ENCODE results near the gene CD80. TPM values are rescaled to one million over a fixed set of nuclear protein-coding genes. Genes with fewer than 3 reads are reported as not detected.

Gene CD80
- total RNA-seq, 1 donor from 2014 or later: 7.9 TPM

DNA sequence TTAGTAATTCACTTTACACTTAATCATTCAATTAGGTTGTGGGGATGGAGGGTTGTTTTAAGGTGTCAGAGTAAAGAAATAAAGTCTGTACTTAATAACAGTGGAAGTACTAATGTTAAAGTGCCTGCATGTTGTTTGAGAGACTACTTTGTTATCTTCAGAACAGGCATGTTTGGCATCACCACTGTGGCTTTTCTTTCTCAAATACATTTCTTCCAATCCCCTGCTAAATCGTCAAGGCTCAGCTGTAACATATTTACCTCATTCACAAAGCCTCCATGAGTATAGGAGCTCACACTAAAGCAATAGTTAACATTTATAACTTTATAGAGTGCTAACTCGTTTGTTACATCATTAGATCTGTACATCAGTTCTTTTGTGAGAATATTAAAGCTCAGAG lies 58.5 kb downstream of the CD80 start:
- Histone ChIP-seq H3K27me3 (no peaks in the 10 kb centered on the region), H3K4me1 (peaks cover 25% of the 10 kb centered on the region), H3K27ac (no peak overlapping the region), H3K36me3 (peaks cover 25% of the 10 kb centered on the region), H3K9me3 (no peaks in the 10 kb centered on the region), H3K4me3 (peak overlapping the region; percentile 6)
- TF ChIP-seq CTCF (IDR thresholded peaks at IDR 0.05): no peak
- no peak for ATAC-seq
- intact Hi-C loops (cut with DNase I): no loop called here
- no peak for DNase-seq

DNA sequence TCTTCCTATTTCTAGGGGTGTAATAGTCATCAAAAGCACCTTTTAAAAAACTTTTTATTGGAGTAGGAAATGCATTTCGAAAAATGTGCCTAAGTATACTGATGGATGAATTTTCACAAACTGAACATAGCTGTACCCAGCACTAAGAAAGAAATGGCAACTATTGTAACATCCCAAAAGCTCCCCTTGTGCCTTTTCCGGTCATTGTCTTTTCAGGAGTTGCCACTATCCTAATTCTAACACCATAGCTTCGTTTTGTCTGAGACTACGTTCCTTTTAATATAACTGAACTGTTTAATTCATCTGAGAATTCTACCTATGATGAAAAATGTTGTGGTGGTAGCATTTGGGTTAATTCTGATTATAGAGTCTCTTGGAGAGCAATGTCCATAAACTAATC lies 59.1 kb downstream of the CD80 start:
- H3K27me3 ChIP-seq: no peaks in the 10 kb centered on the region
- H3K9me3 ChIP-seq: no peaks in the 10 kb centered on the region
- TF ChIP-seq CTCF (IDR thresholded peaks at IDR 0.05): no peak
- ATAC-seq: no peak
- peaks cover 25% of the 10 kb centered on the region for H3K4me1 ChIP-seq
- H3K4me3 ChIP-seq: peak overlapping the region; percentile 91
- intact Hi-C loops (cut with DNase I): no loop called here
- peaks cover 19% of the 10 kb centered on the region for H3K36me3 ChIP-seq
- DNase-seq: no peak
- no peak overlapping the region for H3K27ac ChIP-seq

GRCh38 chr3:119498186-119499011 lies 61.0 kb downstream of the CD80 start, which contains the start of gene TIMMDC1:
Gene TIMMDC1 (plus strand): TSS chr3:119498547. CDS start chr3:119498734, 187 bp downstream.
- ATAC-seq: peak; percentile 99
- Histone ChIP-seq H3K27ac (peak within 1 kb of the TSS; percentile 97), H3K27me3 (no peaks in the 10 kb centered on the region), H3K4me3 (peak within 1 kb of the TSS; percentile 91), H3K4me1 (peaks cover 25% of the 10 kb centered on the region), H3K36me3 (peaks cover 1% of the 10 kb centered on the region), H3K9me3 (no peaks in the 10 kb centered on the region)
- intact Hi-C loops (cut with DNase I): no loop called here
- DNase-seq: peak; percentile 98
- no peak for TF ChIP-seq CTCF (IDR thresholded peaks at IDR 0.05)

DNA sequence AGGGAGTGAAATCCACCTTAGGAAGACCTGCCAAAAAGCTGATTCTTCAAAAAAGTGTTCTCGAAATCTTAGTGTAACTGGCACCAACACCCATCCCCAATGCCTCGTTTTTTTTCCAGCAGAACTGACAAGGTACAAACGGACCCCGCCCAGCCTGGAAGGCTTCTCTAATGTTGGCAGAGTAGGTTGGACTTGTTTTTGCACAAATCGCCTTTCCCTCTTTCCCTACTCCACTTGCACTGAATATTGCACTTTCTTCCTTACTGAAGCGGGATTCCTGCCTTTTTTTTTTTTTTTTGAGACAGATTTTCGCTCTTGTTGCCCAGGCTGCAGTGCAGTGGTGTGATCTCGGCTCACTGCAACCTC lies 61.6 kb downstream of the CD80 start:
- no peak for DNase-seq
- peak overlapping the region; percentile 97 for H3K27ac ChIP-seq
- intact Hi-C loops (cut with DNase I): no loop called here

GRCh38 chr3:119494597-119494996 lies 64.8 kb downstream of the CD80 start:
- H3K27ac ChIP-seq: no peak overlapping the region
- TF ChIP-seq CTCF (IDR thresholded peaks at IDR 0.05): no peak
- H3K4me3 ChIP-seq: no peak overlapping the region
- DNase-seq (no peak), ATAC-seq (no peak)
- intact Hi-C loops (cut with DNase I): no loop called here
- H3K36me3 ChIP-seq: peaks cover 7% of the 10 kb centered on the region
- H3K9me3 ChIP-seq: no peaks in the 10 kb centered on the region
- H3K4me1 ChIP-seq: peaks cover 6% of the 10 kb centered on the region
- no peaks in the 10 kb centered on the region for H3K27me3 ChIP-seq

More for the DNA sequence above, 61.6 kb downstream of the CD80 start:
- Histone ChIP-seq H3K4me3 (peak overlapping the region; percentile 91), H3K27me3 (no peaks in the 10 kb centered on the region), H3K4me1 (peaks cover 25% of the 10 kb centered on the region), H3K36me3 (no peaks in the 10 kb centered on the region), H3K9me3 (no peaks in the 10 kb centered on the region)
- no peak for TF ChIP-seq CTCF (IDR thresholded peaks at IDR 0.05)
- ATAC-seq: no peak
